GM18873 (cell line): ENCODE measurements around the gene CMPK2.
"Not testable (repeated sequence)": the region's sequence is repeated elsewhere in the genome, so short reads cannot be mapped to it uniquely, and the experiment has no call there.

Source experiments
- ATAC-seq: cut with Tn5 transposase; IDR thresholded peaks from one replicate; pipeline ENCODE4 v1.9.1; 2021; ENCODE audit warnings: mild to moderate bottlenecking, moderate library complexity, moderate number of reproducible peaks; ENCODE audit not compliant: unreplicated experiment, low FRiP score

CMPK2 gene

GRCh38 chr2:6881046-6881445, 15.3 kb upstream of the CMPK2 start:
- no peak for ATAC-seq

GRCh38 chr2:6880200-6880733, 14.6 kb upstream of the CMPK2 start:
- no peak for ATAC-seq

GRCh38 chr2:6879011-6879410, 13.3 kb upstream of the CMPK2 start:
- no peak for ATAC-seq

GRCh38 chr2:6878549-6878948, 12.8 kb upstream of the CMPK2 start:
- no peak for ATAC-seq

GRCh38 chr2:6877402-6878304, 11.9 kb upstream of the CMPK2 start, which contains the start of gene RSAD2:
TSS of gene RSAD2 (plus strand) at chr2:6877777. CDS start at chr2:6877801, 24 bp downstream.
- ATAC-seq, result peak; percentile 87

GRCh38 chr2:6876309-6876708, 10.6 kb upstream of the CMPK2 start:
- ATAC-seq, result no peak

GRCh38 chr2:6874032-6874431, 8.3 kb upstream of the CMPK2 start:
- ATAC-seq, result no peak

GRCh38 chr2:6872394-6872793, 6.7 kb upstream of the CMPK2 start:
- ATAC-seq, result peak; percentile 66

GRCh38 chr2:6866982-6867381, 1.3 kb upstream of the CMPK2 start:
- ATAC-seq, result no peak

- peak; percentile 43 for ATAC-seq
Measured at GRCh38 chr2:6866275-6866671, 566 bp upstream of the CMPK2 start.

GRCh38 chr2:6864923-6865345, 773 bp downstream of the CMPK2 start:
- ATAC-seq, result peak; percentile 21

GRCh38 chr2:6864231-6864754, 1.4 kb downstream of the CMPK2 start:
- ATAC-seq, result no peak

GRCh38 chr2:6863792-6864191, 1.9 kb downstream of the CMPK2 start:
- ATAC-seq, result no peak

GRCh38 chr2:6860296-6860695, 5.4 kb downstream of the CMPK2 start:
- ATAC-seq, result no peak

- ATAC-seq, result not testable (repeated sequence)
Measured at GRCh38 chr2:6858466-6859027, 7.2 kb downstream of the CMPK2 start.

- ATAC-seq, result no peak
Measured at GRCh38 chr2:6856548-6856920, 9.2 kb downstream of the CMPK2 start.

- no peak for ATAC-seq
Measured at GRCh38 chr2:6855860-6856547, 9.7 kb downstream of the CMPK2 start.

GRCh38 chr2:6854416-6854815, 11.3 kb downstream of the CMPK2 start:
- ATAC-seq, result no peak

GRCh38 chr2:6852195-6852594, 13.5 kb downstream of the CMPK2 start:
- no peak for ATAC-seq

- no peak for ATAC-seq
Measured at GRCh38 chr2:6846967-6847681, 18.6 kb downstream of the CMPK2 start.
